Panc1 (cell line): ENCODE data around the gene CMTM7.

Experiments
- CTCF ChIP-seq: fragments of 450-650 bp; IDR thresholded peaks from 2 replicates; pipeline ENCODE4 v1.5.1; 2017; ENCODE audit warnings: mild to moderate bottlenecking
- POLR2AphosphoS5 ChIP-seq: IDR thresholded peaks from 2 replicates; pipeline ENCODE4 v1.6.1; 2012; ENCODE audit warnings: mild to moderate bottlenecking, low read depth, low read length, moderate library complexity
- REST ChIP-seq, 2 experiments: IDR thresholded peaks; 2 replicates each; pipeline ENCODE4 v1.6.1; 2011 to 2012; ENCODE audit warnings: low read depth in 2 of 2, control low read depth in 1 of 2, low read length in 1 of 2, mild to moderate bottlenecking in 1 of 2, moderate library complexity in 1 of 2; ENCODE audit not compliant: insufficient read depth in 1 of 2
- SIN3A ChIP-seq: IDR thresholded peaks from 2 replicates; pipeline ENCODE4 v1.6.1; 2012; ENCODE audit warnings: low read depth, mild to moderate bottlenecking, low read length, moderate library complexity, borderline replicate concordance; ENCODE audit not compliant: insufficient read depth
- TCF7L2 ChIP-seq: IDR thresholded peaks from 2 replicates; pipeline ENCODE4 v1.6.1; 2011; ENCODE audit warnings: mild to moderate bottlenecking, low read depth, low read length, inconsistent platforms

GRCh38 chr3:32481791-32482631, 90.4 kb downstream of the CMTM7 start:
- TF ChIP-seq POLR2AphosphoS5, result no peak
- no peak for TF ChIP-seq CTCF
- no peak for TF ChIP-seq REST (IDR thresholded peaks at IDR 0.05; ENCODE audit: insufficient read depth in 1 of 2, low read depth in 2 of 2, low read length in 1 of 2)
- TF ChIP-seq TCF7L2, result no peak
- TF ChIP-seq SIN3A, result no peak
